HG03066 (cell line): ENCODE measurements around the gene SYNGR2.

ENCODE experiments used
- ATAC-seq: cut with Tn5 transposase; IDR thresholded peaks from one replicate; pipeline ENCODE4 v1.9.1; 2021; ENCODE audit warnings: low read depth; ENCODE audit not compliant: unreplicated experiment

Gene SYNGR2, protein sequence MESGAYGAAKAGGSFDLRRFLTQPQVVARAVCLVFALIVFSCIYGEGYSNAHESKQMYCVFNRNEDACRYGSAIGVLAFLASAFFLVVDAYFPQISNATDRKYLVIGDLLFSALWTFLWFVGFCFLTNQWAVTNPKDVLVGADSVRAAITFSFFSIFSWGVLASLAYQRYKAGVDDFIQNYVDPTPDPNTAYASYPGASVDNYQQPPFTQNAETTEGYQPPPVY

DNA sequence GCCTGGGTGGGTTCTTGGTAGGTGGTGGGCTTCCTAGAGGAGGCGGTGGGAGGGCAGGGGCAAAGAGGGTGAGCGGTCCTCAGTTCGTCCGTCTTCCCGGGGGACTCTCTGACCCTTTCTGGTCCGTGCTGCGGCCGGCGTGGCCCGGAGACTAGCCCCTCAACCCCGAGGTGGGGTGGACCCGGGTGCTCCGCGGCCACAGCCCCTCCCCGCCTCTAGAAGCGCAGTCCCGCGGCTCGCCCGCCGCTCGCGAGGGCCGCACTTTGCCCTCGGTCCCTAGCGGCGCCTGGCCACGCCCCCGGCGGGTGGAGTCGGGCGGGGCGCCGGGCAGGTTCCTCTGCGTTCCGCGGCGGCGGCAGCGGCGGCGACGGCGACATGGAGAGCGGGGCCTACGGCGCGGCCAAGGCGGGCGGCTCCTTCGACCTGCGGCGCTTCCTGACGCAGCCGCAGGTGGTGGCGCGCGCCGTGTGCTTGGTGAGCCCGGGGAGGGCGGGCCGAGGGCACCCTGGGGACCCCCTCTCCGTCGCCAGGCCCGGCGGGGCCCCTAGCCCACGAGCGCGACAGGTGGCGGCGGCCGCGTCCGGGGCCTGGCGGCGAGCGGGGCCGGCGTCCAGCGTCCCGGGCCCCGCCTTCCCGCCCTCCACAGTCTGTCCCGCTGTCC is at the start of gene SYNGR2:
Gene SYNGR2 (plus strand): TSS at position 340 of the 661 bp plus-strand sequence. CDS start 36 bp downstream, at position 376.
- peak; percentile 39 for ATAC-seq

DNA sequence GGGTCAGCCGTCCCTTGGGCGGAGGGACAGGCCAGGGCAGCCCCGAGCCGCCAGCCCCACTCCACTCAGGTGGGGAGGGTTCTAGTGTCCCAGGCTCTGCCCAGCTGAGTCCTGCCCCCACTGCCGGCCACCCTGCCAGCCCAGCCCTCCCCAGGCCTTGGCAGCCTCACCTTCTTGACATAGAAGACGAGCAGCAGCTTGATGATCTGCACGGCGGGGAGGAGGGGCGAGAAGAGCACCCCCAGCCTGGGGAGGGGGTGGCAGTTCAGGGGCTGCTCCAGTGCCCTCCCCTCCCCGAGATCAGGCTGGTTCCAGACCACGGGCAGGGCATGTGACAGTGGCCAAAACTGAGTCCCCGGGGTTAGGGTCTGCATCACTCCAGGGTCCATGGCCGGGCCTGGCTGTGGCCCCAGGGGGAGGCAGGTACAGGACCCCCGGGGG is 49.6 kb upstream of the SYNGR2 start:
- ATAC-seq: no peak

DNA sequence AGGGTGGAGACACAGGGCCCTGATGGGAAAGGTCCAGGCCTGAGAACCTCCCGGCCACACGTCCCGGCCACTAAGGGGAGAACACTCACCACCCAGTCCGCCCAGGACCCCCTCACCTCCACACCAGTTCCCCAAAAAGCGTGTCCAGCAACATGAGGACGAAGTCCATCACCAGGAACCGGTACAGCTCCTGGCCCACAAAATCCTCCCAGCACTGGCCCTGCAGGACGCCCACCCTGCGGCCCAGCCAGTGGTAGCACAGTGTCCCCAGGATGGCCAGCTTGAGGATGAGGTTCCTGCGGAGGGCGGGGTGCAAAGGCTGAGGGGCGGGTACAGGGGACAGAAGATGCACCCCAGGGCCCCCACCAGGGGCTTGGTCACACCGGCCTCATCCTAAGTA is 47.8 kb upstream of the SYNGR2 start:
- no peak for ATAC-seq

DNA sequence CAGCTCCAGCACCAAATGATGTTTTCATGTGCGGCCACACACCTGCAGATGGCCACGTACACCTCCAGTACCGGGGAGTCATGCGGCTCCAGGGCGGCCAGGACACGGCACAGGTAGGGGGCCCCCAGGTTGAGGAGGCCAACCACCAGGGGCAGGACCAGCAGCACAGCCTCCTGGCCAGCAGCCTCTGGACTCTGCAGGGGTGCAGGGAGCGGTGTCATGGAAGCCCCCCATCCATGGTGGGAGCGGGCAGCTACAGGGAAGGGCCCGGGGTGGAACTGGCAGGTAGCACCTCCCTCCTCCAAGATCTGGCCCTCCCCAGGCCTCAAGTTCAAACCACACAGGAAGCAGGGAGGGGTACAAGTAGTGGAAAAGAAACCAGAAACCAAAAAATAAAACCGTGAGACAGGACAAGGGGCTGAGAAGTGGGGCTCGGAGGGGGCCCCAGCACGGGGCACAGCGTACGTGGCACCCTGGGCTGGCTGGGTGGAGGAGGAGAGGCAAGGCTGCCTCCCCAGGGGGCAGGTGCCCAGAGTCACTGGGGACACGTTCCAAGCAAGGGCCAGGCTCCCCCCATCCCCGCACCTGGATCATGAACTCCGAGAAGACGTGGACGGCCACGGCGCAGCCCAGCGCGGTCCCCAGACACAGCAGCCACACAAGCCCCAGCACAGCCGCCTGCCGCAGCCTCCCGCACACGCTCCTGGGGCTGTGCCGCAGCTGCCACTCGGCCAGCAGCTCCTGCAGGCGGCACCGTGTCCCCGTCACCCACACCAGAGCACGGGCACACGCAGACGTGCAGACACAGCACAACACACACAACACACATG is 47.2 kb upstream of the SYNGR2 start:
- no peak for ATAC-seq

DNA sequence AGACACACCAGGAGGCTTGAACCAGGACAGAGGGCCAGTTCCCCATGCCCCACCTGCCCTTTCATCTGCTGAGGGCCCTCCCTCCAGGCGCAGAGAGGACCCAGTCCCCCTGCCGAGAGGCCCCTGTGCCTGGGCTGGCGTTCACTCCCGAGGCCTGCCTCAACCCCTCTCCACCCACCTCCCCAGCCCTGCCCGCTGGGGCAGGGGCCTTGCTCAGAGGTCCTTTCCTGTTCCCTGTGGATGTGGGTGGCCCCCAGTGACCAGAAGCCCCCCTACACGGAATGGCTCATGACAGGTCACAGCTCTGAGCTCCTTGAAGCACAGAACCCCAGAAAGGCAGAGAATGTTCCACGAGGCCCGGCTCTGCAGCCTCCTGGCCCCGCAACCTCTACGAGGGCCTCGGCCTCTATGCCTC is 46.6 kb upstream of the SYNGR2 start:
- no peak for ATAC-seq

DNA sequence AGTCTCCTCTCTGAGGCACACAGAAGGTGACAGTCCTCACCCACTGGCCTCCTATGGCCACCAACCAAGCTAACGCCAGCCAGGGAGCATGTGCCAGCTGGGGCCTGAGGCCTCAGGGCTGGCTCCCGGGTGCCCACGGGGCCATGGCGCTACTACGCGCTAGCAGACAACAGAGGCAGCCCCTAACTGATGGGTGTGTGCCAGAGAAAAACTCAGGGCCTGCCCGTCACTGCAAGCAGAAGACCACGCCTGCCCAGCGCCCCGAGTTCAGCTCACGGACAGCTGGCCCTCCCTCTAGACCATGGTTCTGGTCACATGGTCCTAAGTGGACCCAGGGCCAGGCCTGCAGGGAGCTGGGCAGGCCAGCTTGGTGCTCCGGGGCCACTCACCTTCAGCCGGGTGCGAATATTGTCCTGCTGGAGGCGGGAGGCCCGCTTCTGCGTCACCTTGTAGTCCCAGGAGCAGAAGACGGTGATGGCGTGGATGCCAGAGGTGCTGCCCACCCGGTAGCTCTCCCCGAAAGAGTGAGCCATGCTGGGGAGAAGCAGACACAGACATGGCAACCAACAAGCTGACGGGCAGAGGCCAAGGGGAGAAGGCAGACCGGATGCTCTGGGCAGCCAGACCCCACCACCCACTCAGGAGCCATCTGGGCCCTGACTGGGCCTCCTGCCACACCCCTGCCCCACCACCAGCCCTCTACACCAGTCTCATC is 46.0 kb upstream of the SYNGR2 start:
- ATAC-seq: no peak

DNA sequence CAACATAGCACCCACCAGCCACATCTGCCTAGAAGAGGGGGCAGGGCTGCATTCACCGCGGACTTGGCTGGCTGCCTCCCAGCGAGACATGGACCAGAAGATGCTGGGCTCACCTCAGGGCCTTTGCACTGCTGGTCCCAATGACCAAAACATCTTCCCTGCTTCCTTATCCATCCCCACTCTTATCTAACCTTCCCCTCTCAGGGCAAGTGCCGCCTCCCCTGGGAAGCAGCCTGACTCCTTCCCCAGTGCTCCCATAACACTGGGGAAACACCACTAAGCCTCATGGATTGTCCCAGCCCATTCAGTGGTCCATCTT is 45.5 kb upstream of the SYNGR2 start:
- ATAC-seq: no peak

DNA sequence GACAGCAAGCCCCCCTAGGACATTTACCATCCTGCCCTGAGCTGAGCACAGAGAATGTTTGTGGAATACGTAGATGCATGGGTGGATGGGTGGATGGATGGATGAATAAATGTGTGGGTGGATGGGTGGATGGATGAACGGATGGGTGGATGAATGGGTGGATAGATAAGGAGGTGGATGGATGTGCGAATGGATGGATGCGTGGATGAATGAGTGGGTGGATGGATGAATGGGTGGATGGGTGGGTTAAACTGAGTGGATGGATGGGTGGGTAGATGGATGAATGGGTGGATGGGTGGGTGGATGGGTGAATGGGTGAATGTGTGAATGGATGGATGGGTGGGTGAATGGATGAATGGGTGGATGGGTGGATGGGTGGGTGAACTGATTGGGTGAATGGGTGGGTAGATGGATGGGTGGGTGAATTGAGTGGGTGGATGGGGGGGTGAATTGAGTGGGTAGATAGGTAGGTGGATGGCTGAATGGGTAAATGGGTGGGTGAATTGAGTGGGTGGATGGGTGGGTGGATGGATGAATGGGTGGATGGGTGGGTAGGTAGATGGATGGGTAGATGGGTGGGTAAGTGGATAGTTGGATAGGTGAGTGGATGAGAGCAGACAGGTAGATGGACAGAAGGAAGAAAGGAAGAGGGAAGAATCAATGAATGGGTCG is 45.0 kb upstream of the SYNGR2 start:
- no peak for ATAC-seq

DNA sequence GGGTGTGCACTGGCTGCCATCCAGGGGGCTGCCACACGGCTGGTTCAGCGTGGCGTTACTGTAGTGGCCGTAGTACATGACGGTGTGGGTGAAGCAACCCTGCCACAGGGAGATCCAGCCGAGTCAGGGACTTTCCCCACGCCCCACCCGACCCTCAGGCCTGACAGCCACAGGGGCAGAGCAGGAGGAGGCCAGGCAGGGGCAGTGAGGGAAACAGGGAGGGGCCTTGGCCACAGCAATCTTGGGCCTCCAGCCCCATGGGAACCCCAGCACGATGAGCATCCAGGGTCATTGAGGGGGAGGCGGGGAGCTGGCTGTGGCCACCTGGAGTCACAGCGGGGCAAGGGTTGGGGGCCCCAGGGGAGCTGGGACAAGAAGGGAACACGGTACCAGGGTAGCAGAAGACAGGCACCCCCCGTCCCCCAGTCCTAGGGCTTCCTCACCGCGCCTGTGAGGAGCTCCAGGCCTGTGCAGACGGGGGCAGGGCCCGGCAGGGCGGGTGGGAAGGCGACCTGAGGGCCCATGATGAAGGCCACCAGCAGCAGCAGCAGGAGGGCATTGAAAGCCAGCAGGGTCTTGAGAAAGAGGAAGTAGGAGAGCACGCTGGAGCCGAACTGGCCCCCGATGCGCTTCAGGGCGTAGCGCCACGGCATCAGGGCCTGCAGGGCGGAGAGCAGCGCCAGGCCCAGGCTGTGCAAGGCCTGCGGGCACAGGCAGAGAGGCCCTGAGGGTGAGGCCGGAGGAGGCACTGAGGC is 44.1 kb upstream of the SYNGR2 start:
- ATAC-seq: no peak

DNA sequence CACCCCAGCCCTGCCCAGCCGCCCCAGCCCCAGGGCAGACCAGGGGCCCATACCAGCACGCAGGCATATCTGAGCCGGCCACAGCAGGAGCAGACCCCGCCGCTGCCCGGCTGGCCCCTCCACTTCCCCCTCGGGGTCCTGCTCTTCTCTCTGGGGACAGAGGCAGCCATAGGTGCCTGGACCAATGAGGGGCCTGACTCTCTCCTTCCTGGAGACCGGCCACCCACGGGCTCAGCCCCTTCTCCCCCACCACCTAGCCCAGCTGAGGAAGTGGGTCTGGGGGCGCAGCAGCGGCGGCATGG is 43.6 kb upstream of the SYNGR2 start:
- ATAC-seq: no peak

DNA sequence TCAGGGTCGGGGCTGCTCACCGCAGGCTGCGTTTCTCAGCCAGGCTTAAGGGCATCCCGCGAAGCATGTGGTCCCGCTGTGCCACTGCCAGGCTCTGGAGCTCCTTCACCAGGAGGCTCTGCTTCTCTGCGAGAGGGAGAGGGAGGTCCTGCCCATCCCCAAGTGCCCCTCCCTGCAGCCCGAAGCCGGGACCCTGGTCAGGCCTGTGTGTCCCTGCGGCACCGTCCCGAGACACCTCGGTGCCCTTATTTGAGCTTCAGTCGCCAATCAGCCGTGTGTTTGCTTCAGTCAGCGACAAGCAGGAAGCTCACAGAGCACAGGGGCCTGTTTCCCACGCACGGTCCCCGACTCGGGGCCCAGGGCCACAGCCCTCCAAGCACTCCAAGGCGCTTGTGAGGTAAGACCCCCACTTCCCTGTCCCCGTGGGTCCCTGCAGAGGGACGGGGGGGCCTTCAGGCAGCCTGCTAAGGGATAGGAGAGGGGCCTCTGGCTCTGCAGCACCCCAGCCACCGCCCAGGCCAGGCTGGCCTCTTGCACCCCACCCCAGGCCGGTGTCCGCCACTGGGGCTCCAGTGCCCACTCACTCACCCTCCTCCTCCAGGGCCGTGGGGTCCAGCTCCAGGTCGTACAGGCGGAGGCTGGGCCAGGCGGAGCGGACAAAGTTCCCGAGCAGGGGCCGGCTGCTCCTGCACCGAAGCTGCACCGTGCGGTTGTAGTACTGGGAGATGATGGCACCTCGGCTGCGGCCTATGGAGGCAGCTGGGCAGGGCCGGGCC is 43.1 kb upstream of the SYNGR2 start:
- ATAC-seq: no peak

DNA sequence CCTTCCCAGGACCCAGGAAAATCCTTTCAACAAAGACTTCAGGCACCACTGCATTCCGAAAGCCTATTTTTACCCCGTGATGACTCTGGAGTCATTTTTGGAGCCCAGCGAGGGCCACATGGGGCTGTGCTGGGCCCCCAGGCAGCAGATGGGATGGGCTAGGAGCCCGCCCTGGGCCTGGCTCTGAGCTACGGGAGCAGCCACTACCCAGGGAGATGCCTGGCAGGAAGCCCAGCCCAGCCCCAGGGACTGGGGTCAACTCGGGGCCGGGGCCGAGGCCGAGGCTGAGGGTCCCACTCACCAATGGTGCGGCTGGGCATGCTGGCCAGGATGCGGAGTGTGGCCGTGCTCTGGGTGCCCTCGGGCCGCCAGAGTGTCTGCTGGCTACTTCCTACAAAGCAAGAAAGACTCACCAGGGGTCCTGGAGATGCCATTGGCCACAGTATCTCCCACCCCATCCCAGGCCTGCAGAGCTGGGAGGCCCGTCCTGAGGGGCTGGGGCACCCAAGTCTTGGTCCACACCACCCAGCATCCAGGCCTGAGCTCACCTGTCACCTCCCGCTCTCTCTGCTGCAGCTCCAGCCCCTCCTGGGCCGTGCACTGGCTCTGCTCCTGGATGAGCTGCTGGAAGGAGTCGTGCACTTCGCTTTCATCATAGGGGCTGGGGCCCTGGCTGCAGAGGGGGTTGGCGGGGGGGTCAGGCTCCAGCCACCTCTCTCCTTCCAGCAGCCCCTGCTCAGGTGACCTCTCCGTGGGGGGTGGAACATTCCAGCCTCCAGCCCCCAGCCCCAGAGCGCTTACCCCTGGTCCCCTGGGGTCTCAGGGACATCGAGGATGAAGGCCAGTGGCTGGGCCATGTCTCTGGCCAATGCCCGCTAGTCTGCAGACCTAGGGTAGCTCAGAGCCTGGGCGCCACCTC is 42.1 kb upstream of the SYNGR2 start:
- no peak for ATAC-seq

DNA sequence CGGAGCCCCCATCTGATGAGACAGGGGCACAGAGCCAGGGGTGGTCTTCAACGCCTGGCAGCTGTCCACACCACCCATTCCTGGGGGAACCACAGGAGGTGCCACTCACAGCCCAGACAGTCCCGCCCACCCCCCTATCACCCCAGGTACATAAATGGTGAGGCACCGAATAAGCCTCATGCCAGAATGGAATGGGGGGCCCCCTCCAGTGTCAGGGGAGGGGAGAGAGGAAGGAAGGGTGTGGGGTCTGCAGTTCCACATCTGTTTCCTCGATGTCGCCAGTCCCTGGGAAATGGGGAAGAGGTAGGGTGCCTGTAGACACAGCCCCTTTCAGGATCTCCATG is 41.5 kb upstream of the SYNGR2 start:
- ATAC-seq: no peak

DNA sequence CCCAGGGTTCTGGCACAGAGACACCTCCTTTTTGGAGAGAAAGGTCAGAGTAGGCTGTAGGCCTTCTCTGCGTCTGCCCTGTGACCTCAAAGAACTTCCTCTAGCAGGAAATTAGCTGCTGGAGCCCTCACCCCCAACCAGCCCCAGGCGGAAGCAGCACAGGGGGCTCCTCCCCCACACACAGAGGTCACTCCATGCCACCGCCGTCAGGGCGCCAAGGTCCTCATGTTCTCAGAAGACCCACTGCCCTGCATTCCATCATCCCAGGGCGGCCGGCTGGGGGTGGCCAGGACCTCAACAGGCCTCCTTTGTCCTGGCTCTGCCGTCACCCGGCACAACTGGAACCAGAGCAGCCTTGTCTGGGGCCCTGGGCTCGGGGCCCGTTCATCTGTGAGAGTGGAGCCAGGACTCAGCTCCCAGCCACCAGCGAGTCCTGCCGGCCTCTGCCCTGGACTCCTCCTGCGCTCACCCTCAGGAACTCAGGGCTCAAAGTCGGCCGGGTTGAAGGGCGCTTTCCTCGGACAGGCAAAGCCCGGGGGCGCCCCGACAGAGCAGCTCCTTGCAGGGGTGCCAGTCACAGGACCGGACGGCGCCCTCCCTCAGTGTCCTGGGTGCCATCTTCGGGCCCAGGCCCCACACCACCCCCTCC is 41.0 kb upstream of the SYNGR2 start:
- ATAC-seq: no peak

DNA sequence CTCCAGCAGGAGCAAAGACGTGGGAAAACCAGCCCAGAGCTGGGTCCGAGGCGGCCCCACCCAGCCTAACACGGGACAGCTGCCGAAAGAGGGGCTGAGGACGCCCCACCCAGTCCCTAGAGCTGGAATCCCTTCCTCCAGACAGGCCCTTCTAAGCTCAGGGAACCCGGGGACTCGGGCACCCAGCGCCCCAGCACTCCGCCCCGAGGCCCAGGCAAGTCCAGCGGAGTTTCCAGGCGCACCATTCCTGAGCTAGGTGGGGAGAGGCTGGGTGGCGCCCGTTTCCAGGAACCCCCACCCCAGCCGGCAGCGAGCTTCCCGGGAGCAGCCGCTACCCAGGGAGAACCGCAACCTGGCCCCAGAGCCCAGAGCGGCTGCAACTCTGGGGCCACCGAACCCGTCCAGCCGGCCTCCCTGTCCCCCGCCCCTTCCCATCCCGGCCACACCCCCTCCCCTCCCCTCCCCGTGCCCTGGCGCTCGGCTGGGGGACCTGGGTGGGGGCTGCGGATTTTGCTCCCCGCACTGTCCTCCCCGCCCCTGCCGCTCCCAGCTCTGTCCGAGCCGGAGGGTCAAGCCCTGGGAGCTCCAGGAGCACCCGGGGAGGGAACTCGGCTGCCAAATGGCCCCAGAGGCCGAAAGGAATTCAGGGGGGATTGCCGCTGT is 40.4 kb upstream of the SYNGR2 start:
- ATAC-seq: no peak

DNA sequence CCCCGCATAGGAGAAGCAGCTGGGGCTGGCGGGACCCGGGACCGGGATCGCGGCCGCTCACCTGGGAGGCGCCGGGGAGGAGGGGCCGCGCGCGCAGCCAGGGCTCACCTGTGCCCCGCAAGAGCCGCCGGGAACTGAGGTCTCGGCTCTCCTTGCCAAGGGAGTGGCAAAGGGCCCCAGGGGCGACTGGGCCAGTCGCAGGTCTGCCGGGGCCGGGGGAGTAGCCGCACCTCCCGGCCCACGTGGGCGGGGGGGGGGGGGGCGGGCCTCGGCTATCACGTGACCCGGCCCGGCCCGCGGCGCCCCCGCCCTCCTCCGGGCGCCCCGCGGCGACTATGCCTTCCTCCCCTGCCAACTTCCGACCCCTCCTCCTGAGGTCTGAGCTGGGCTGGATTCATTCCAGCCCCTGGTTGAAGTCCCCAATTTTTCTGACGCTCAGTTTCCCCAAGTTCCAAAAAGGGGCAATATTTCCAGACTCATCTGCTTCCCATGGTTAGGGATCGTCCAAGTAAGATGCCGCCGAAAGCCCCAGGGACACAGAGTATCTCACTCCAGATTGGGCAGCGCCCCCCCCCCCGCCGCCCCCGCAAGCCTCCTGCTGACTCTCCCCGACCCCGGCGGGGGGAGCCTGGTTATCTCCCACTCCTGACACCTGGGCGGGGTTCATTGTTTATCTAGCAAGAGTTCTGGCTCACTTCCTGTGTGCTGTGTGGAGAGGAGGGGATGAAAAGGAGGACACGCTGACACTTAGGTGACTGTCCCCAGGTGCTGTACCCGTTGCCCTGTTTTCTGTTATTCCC is 39.6 kb upstream of the SYNGR2 start, which contains the start of gene TMC6:
Gene TMC6 (minus strand): TSS at position 205 of the 800 bp plus-strand sequence. CDS start 1,923 bp downstream, outside the sequence.
- ATAC-seq: no peak
